ENCODE results near the gene PARVG. TPM values are rescaled to one million over a fixed set of nuclear protein-coding genes. Genes with fewer than 3 reads are reported as not detected.
"Not testable (repeated sequence)": the region's sequence is repeated elsewhere in the genome, so short reads cannot be mapped to it uniquely, and the experiment has no call there.

The PARVG gene
- total RNA-seq, 1 experiment from 2014 or later, result not detected

- no peak for DNase-seq (ENCODE audit: low spot score)
Observed at GRCh38 chr22:44211946-44212930, 31.5 kb downstream of the PARVG start.

GRCh38 chr22:44212936-44213335 is 32.2 kb downstream of the PARVG start:
- DNase-seq (ENCODE audit: low spot score), result no peak

GRCh38 chr22:44213489-44214043 is 32.8 kb downstream of the PARVG start:
- no peak for DNase-seq (ENCODE audit: low spot score)

- DNase-seq (ENCODE audit: low spot score), result no peak
Observed at GRCh38 chr22:44214187-44214586, 33.5 kb downstream of the PARVG start.

- DNase-seq (ENCODE audit: low spot score), result no peak
Observed at GRCh38 chr22:44214764-44215163, 34.0 kb downstream of the PARVG start.

GRCh38 chr22:44215287-44215686 is 34.6 kb downstream of the PARVG start:
- no peak for DNase-seq (ENCODE audit: low spot score)

GRCh38 chr22:44217346-44217745 is 36.6 kb downstream of the PARVG start:
- DNase-seq (ENCODE audit: low spot score), result no peak

- no peak for DNase-seq (ENCODE audit: low spot score)
Observed at GRCh38 chr22:44218071-44218470, 37.3 kb downstream of the PARVG start.

- no peak for DNase-seq (ENCODE audit: low spot score)
Observed at GRCh38 chr22:44219101-44219870, 38.6 kb downstream of the PARVG start.

- no peak for DNase-seq (ENCODE audit: low spot score)
Observed at GRCh38 chr22:44220727-44221680, 40.3 kb downstream of the PARVG start.

- no peak for DNase-seq (ENCODE audit: low spot score)
Observed at GRCh38 chr22:44221710-44222475, 41.2 kb downstream of the PARVG start.

- no peak for DNase-seq (ENCODE audit: low spot score)
Observed at GRCh38 chr22:44224166-44224565, 43.4 kb downstream of the PARVG start.

- no peak for DNase-seq (ENCODE audit: low spot score)
Observed at GRCh38 chr22:44225091-44225689, 44.5 kb downstream of the PARVG start.

GRCh38 chr22:44225812-44226211 is 45.1 kb downstream of the PARVG start:
- DNase-seq (ENCODE audit: low spot score), result no peak

GRCh38 chr22:44229331-44229730 is 48.6 kb downstream of the PARVG start:
- DNase-seq (ENCODE audit: low spot score), result no peak

GRCh38 chr22:44229809-44230208 is 49.1 kb downstream of the PARVG start:
- no peak for DNase-seq (ENCODE audit: low spot score)

GRCh38 chr22:44231233-44231632 is 50.5 kb downstream of the PARVG start:
- no peak for DNase-seq (ENCODE audit: low spot score)

GRCh38 chr22:44234372-44234771 is 53.6 kb downstream of the PARVG start:
- not testable (repeated sequence) for DNase-seq (ENCODE audit: low spot score)

- DNase-seq (ENCODE audit: low spot score), result no peak
Observed at GRCh38 chr22:44237290-44237689, 56.6 kb downstream of the PARVG start.

- not testable (repeated sequence) for DNase-seq (ENCODE audit: low spot score)
Observed at GRCh38 chr22:44241121-44241520, 60.4 kb downstream of the PARVG start.
